HL-60 (cell line): ENCODE measurements around the gene ZCCHC2.

Experiments used
- CTCF ChIP-seq: IDR thresholded peaks from one replicate; pipeline ENCODE4 v1.5.1; 2011; ENCODE audit warnings: low read length, control low read depth, inconsistent platforms; ENCODE audit not compliant: insufficient read depth
- GABPA ChIP-seq: IDR thresholded peaks from 2 replicates; pipeline ENCODE4 v1.6.1; 2012; ENCODE audit warnings: low read depth
- POLR2AphosphoS5 ChIP-seq: IDR thresholded peaks from 2 replicates; pipeline ENCODE4 v1.6.1; 2012; ENCODE audit warnings: low read depth
- SPI1 ChIP-seq: IDR thresholded peaks from 2 replicates; pipeline ENCODE4 v1.6.1; 2012; ENCODE audit warnings: low read depth, mild to moderate bottlenecking, borderline replicate concordance
- TF ChIP-seq, protein P1 (sequence below): IDR thresholded peaks from 2 replicates; pipeline ENCODE4 v1.6.1; 2012; ENCODE audit warnings: low read depth; ENCODE audit not compliant: insufficient replicate concordance

GRCh38 chr18:62500966-62501591, 21.7 kb upstream of the ZCCHC2 start:
- TF ChIP-seq CTCF: no peak
- no peak for TF ChIP-seq POLR2AphosphoS5
- TF ChIP-seq, protein P1, sequence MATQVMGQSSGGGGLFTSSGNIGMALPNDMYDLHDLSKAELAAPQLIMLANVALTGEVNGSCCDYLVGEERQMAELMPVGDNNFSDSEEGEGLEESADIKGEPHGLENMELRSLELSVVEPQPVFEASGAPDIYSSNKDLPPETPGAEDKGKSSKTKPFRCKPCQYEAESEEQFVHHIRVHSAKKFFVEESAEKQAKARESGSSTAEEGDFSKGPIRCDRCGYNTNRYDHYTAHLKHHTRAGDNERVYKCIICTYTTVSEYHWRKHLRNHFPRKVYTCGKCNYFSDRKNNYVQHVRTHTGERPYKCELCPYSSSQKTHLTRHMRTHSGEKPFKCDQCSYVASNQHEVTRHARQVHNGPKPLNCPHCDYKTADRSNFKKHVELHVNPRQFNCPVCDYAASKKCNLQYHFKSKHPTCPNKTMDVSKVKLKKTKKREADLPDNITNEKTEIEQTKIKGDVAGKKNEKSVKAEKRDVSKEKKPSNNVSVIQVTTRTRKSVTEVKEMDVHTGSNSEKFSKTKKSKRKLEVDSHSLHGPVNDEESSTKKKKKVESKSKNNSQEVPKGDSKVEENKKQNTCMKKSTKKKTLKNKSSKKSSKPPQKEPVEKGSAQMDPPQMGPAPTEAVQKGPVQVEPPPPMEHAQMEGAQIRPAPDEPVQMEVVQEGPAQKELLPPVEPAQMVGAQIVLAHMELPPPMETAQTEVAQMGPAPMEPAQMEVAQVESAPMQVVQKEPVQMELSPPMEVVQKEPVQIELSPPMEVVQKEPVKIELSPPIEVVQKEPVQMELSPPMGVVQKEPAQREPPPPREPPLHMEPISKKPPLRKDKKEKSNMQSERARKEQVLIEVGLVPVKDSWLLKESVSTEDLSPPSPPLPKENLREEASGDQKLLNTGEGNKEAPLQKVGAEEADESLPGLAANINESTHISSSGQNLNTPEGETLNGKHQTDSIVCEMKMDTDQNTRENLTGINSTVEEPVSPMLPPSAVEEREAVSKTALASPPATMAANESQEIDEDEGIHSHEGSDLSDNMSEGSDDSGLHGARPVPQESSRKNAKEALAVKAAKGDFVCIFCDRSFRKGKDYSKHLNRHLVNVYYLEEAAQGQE: no peak
- TF ChIP-seq SPI1: no peak
- TF ChIP-seq GABPA: no peak
